ENCODE measurements around the gene TMPRSS9. TPM values are rescaled to one million over a fixed set of nuclear protein-coding genes. Genes with fewer than 3 reads are reported as not detected.
"Not testable (repeated sequence)": the region's sequence is repeated elsewhere in the genome, so short reads cannot be mapped to it uniquely, and the experiment has no call there.

The TMPRSS9 gene
- polyA plus RNA-seq, 3 donors, result 0.12 to 0.30 TPM; not detected in 1

DNA sequence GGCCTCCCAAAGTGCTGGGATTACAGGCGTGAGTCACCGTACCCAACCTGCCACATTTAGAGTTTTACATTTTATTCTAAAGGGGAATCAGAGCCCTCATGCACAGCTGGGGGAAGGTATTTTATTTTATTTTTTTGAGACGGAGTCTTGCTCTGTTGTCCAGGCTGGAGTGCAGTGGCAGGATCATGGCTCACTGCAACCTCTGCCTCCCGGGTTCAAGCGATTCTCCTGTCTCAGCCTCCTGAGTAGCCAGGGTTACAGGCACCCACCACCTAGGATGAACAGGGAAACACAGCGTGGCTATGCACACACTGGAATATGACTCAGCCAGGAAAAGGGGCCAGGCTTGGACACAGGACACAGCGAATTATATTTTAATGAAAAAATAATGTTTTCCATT is 37.1 kb downstream of the TMPRSS9 start:
- not testable (repeated sequence) for H3K27ac Mint-ChIP-seq; H3K4me2 ChIP-seq (replicated peaks; ENCODE audit: extremely low read depth, low read length, poor library complexity, severe bottlenecking); H3K4me3 Mint-ChIP-seq; H4K20me1 ChIP-seq (ENCODE audit: insufficient read depth, low read length); H3K36me3 ChIP-seq (replicated peaks in 1 of 2; ENCODE audit: control insufficient read depth in 1 of 2, insufficient read depth in 2 of 2, low read length in 2 of 2); H2AFZ ChIP-seq (ENCODE audit: insufficient read depth, low read depth, low read length, poor library complexity, severe bottlenecking); H3K27me3 ChIP-seq (ENCODE audit: control insufficient read depth in 2 of 2, insufficient read depth in 2 of 2, low read length in 2 of 2); H3K27ac ChIP-seq (ENCODE audit: low read depth in 1 of 2, low read length in 2 of 2); H3K9me3 Mint-ChIP-seq; DNase-seq; H3K9me3 ChIP-seq (replicated peaks in 1 of 2; ENCODE audit: control insufficient read depth in 1 of 2, insufficient read depth in 1 of 2, low read length in 2 of 2); H3K79me2 ChIP-seq (ENCODE audit: insufficient read depth, low read length); H3K4me3 ChIP-seq (replicated peaks in 1 of 3; ENCODE audit: low read depth in 2 of 3, low read length in 3 of 3); H3K36me3 Mint-ChIP-seq; H3K27me3 Mint-ChIP-seq (ENCODE audit: low read depth in 3 of 3); H3K9ac ChIP-seq (ENCODE audit: insufficient read depth, low read length, poor library complexity, severe bottlenecking)
- WGBS (ENCODE audit: insufficient coverage), result 98% methylated on average over 5 of the region's 7 CpGs
- peaks cover 27% of the 10 kb centered on the region for H3K4me1 Mint-ChIP-seq
- peaks cover 18 to 23% of the 10 kb centered on the region in 2 donors for H3K4me1 ChIP-seq (ENCODE audit: control insufficient read depth in 1 of 2, insufficient read depth in 2 of 2, low read length in 2 of 2)
- intact Hi-C loops (cut with micrococcal nuclease), result loop anchor here in 1 of 2 donors (10.0 kb wide), 1 partner anchor 112 kb away; the partner anchor contains the start of gene PEAK3

DNA sequence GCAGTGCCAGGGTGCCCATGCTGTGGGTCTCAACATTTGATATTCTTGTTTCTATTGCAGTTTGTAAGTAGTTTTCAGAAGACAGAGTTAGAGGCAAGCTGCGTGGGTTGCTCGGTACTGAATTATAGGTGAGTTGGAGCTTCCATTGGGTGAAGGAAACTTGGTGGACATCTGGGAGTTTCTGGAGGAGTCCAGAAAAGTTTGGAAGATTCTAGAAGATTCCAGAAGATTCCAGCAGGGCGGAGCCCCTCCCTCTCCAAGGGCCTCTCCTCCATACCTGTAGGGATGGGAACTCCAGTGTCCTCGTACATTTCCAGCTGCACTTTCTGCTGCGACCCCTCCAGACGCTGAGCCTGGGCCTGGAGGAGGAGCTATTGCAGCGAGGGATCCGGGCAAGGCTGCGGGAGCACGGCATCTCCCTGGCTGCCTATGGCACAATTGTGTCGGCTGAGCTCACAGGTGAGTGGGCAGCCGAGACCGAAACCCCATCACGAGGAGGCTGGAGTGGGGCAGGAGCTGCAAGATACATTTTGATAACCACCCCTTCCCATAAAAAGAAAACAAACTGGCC is 38.8 kb downstream of the TMPRSS9 start:
- 98% methylated on average over 13 of the region's 14 CpGs for WGBS (ENCODE audit: insufficient coverage)
- Histone ChIP-seq H3K27ac (ENCODE audit: low read depth in 1 of 2, low read length in 2 of 2) (no peak overlapping the region), H4K20me1 (ENCODE audit: insufficient read depth, low read length) (no peaks in the 10 kb centered on the region), H3K4me1 (ENCODE audit: control insufficient read depth in 1 of 2, insufficient read depth in 2 of 2, low read length in 2 of 2) (peaks cover 14 to 18% of the 10 kb centered on the region in 2 donors), H3K4me3 (replicated peaks in 1 of 3; ENCODE audit: low read depth in 2 of 3, low read length in 3 of 3) (no peak overlapping the region), H3K9me3 (replicated peaks in 1 of 2; ENCODE audit: control insufficient read depth in 1 of 2, insufficient read depth in 1 of 2, low read length in 2 of 2) (no peaks in the 10 kb centered on the region), H3K36me3 (replicated peaks in 1 of 2; ENCODE audit: control insufficient read depth in 1 of 2, insufficient read depth in 2 of 2, low read length in 2 of 2) (no peaks in the 10 kb centered on the region), H2AFZ (ENCODE audit: insufficient read depth, low read depth, low read length, poor library complexity, severe bottlenecking) (no peak overlapping the region), H3K79me2 (ENCODE audit: insufficient read depth, low read length) (no peaks in the 10 kb centered on the region), H3K9ac (ENCODE audit: insufficient read depth, low read length, poor library complexity, severe bottlenecking) (no peak overlapping the region), H3K4me2 (replicated peaks; ENCODE audit: extremely low read depth, low read length, poor library complexity, severe bottlenecking) (no peak overlapping the region), H3K27me3 (ENCODE audit: control insufficient read depth in 2 of 2, insufficient read depth in 2 of 2, low read length in 2 of 2) (no peaks in the 10 kb centered on the region)
- peaks cover 1 to 5% (median 5%) of the 10 kb centered on the region in 3 donors for H3K27me3 Mint-ChIP-seq (ENCODE audit: low read depth in 3 of 3)
- no peak for DNase-seq
- H3K4me3 Mint-ChIP-seq, result no peak overlapping the region
- H3K36me3 Mint-ChIP-seq, result no peaks in the 10 kb centered on the region
- intact Hi-C loops (cut with micrococcal nuclease), result loop anchor here in 1 of 2 donors (10.0 kb wide), 1 partner anchor 114 kb away; the partner anchor contains the start of gene PEAK3
- peaks cover 21% of the 10 kb centered on the region for H3K4me1 Mint-ChIP-seq
- no peaks in the 10 kb centered on the region for H3K9me3 Mint-ChIP-seq
- TF ChIP-seq, protein P1, sequence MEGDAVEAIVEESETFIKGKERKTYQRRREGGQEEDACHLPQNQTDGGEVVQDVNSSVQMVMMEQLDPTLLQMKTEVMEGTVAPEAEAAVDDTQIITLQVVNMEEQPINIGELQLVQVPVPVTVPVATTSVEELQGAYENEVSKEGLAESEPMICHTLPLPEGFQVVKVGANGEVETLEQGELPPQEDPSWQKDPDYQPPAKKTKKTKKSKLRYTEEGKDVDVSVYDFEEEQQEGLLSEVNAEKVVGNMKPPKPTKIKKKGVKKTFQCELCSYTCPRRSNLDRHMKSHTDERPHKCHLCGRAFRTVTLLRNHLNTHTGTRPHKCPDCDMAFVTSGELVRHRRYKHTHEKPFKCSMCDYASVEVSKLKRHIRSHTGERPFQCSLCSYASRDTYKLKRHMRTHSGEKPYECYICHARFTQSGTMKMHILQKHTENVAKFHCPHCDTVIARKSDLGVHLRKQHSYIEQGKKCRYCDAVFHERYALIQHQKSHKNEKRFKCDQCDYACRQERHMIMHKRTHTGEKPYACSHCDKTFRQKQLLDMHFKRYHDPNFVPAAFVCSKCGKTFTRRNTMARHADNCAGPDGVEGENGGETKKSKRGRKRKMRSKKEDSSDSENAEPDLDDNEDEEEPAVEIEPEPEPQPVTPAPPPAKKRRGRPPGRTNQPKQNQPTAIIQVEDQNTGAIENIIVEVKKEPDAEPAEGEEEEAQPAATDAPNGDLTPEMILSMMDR (IDR thresholded peaks at IDR 0.05), result no peak
- H3K27ac Mint-ChIP-seq, result no peak overlapping the region
